Right ventricle myocardium inferior (tissue), 1 donor: ENCODE data around the gene SLC35F4. TPM values are rescaled to one million over a fixed set of nuclear protein-coding genes. Genes with fewer than 3 reads are reported as not detected.

Experiments
- ATAC-seq: fragments of 200-7000 bp; cut with Tn5 transposase; one replicate; pipeline ENCODE4 v1.9.1; 2020; ENCODE audit warnings: mild to moderate bottlenecking, moderate library complexity
- DNase-seq: peaks from one replicate; pipeline ENCODE4 v3.0.0; 2021; ENCODE audit errors: missing footprints
- intact Hi-C: fragments of 100-400 bp; cut with DNase I; formaldehyde crosslinking; loops from one replicate; pipeline ENCODE4 v1.11.0; 2022
- total RNA-seq: library from RNA; stranded (reverse); fragmentation: NEBNext Ultra II Directional; extraction: Animal tissue kit (Norgen Biotek cat#: 25700); gene quantifications from one replicate; pipeline ENCODE4 v1.2.1, GENCODE V29; 2021
- donor health status: DM: no; HTN: yes; CAD: no; lungs with severe emphysema.

The SLC35F4 gene
- total RNA-seq, 1 donor from 2014 or later: not detected

DNA sequence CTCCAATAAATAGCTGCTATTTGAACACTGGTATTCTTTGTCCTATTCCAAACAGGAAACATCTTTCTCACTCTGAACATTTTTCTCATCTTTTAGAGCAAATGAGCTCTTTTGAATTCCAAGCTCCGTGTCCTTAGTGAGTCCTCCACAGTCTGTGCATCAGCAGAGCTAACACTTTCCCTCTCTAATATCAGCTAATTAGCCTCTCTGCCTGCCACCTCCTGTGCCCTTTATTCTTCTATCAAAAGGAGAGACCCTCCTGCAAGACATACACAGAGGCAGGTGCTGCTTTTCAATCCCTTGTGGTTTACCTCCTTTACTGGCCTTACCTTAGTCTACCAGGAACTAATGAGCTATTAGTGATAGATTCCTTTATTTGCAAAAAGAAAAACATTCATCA lies 178.5 kb downstream of the SLC35F4 start:
- no peak for ATAC-seq
- intact Hi-C loops: no loop called here

GRCh38 chr14:57686304-57686703 lies 179.6 kb downstream of the SLC35F4 start:
- intact Hi-C loops: no loop called here
- ATAC-seq (no peak), DNase-seq (no peak)

More for the DNA sequence above, 178.5 kb downstream of the SLC35F4 start:
- DNase-seq: no peak

- DNase-seq (no peak), ATAC-seq (no peak)
- intact Hi-C loops: no loop called here
Measured at GRCh38 chr14:57671021-57671420, 194.9 kb downstream of the SLC35F4 start.

- DNase-seq (no peak), ATAC-seq (no peak)
- intact Hi-C loops: no loop called here
Measured at GRCh38 chr14:57660208-57660607, 205.7 kb downstream of the SLC35F4 start.

GRCh38 chr14:57659052-57659451 lies 206.8 kb downstream of the SLC35F4 start:
- ATAC-seq: no peak
- no peak for DNase-seq
- intact Hi-C loops: no loop called here

GRCh38 chr14:57657487-57657886 lies 208.4 kb downstream of the SLC35F4 start:
- intact Hi-C loops: no loop called here
- ATAC-seq (no peak), DNase-seq (no peak)

GRCh38 chr14:57656853-57657252 lies 209.0 kb downstream of the SLC35F4 start:
- intact Hi-C loops: no loop called here
- DNase-seq (no peak), ATAC-seq (no peak)

DNA sequence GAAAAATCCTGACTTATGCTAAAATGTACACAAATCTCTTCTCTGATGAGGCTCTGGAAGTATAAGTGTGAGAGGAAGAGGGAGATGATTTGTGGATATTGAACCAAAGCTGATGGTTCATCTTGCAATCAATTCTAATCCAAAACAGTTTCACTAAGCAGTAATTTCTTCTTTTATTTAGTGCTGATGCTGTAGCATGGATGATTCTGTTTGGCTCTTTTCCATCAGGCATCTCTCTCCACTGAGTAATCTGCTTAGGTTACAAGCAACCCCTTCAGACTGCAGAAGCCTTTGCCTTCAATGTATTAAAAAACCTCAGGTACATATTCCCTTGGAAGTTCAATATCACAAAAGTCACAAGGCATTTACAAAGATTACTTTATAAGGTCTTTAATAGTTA lies 213.1 kb downstream of the SLC35F4 start:
- intact Hi-C loops: no loop called here
- DNase-seq (no peak), ATAC-seq (no peak)

GRCh38 chr14:57641776-57642175 lies 224.1 kb downstream of the SLC35F4 start:
- intact Hi-C loops: no loop called here
- no peak for DNase-seq
- ATAC-seq: no peak

- ATAC-seq: no peak
- DNase-seq: no peak
- intact Hi-C loops: no loop called here
Measured at GRCh38 chr14:57640036-57640435, 225.9 kb downstream of the SLC35F4 start.

- intact Hi-C loops: no loop called here
- ATAC-seq (no peak), DNase-seq (no peak)
Measured at GRCh38 chr14:57637901-57638300, 228.0 kb downstream of the SLC35F4 start.

DNA sequence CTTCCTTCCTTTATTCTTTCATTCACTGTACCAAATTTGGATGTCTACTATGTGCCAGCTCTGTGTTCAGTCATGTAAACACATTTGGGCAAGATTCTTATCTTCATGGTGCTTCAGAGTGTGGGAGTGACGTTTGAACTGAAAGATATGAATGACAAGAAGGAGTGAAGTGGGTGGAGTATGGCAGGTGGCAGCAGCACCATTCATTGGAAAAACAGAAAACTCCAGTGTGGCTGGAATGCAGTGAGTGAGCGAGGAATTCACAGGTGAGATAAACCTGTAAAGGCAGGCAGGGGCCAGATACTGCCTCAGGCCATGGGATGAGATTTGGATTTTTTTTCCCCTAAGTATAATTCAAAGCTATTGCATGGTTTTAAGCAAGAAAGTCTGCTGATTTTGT lies 231.6 kb downstream of the SLC35F4 start:
- intact Hi-C loops: no loop called here
- ATAC-seq: no peak
- no peak for DNase-seq

- DNase-seq (no peak), ATAC-seq (no peak)
- intact Hi-C loops: no loop called here
Measured at GRCh38 chr14:57632649-57633048, 233.2 kb downstream of the SLC35F4 start.

DNA sequence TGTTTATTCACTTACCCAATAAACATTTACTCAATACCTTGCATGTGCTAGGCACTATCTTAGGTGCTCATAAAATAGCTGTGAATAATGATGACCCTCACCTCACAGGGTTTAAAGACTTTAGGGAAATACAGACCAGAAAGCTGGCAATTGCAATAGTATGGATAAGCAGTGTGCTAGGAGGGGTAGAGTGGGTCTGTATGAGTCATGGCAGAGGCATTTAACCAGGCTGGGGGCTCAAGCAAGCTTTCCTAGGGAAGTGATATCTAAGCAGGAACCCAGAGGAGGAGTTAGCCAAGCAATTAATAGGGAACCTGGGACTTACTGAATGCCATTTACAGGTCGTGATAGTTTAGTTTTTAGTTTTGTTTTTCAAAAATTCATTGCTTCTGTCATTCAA lies 248.4 kb downstream of the SLC35F4 start:
- no peak for ATAC-seq
- intact Hi-C loops: no loop called here
- no peak for DNase-seq

DNA sequence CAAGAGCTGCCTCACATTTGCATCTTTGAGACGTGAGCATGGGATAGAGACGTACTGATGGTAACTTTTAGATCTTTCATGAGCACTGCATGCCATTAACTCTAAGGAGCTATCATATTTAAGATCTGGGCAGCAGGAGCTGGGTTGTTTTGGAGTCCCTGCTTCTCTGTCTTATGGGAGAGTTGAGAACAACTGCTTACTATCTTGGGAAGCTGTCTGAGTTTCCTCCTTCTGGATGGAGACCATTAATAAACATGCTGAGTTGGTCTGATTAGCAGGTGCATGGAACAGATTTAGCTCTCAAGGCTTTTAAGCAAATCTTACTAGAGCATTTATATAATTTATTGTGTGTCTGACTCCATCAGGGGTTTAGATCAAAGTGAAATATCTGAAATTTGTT lies 252.9 kb downstream of the SLC35F4 start:
- ATAC-seq (no peak), DNase-seq (no peak)
- intact Hi-C loops: no loop called here

- ATAC-seq (no peak), DNase-seq (no peak)
- intact Hi-C loops: no loop called here
Measured at GRCh38 chr14:57611555-57612075, 254.3 kb downstream of the SLC35F4 start.

DNA sequence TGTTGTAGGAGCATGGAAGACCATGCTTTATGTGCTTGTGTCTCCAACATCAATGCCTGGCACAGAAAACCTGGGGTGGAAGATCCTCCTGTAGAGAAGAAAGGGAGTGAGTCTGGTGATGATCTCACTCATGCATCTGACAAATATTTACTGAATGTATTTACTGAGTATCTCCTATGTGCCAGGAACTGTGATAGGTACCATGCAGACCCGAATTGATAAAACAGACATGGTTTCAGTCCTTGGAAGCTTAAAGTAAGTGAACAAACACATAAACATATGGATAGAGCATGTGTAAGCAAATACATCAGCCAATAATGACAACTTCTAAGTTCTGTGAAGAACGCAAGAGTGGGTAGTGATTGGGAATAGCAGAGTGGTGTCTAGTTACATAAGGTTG lies 255.3 kb downstream of the SLC35F4 start:
- DNase-seq (no peak), ATAC-seq (no peak)
- intact Hi-C loops: no loop called here

GRCh38 chr14:57609192-57610075 lies 256.5 kb downstream of the SLC35F4 start:
- ATAC-seq (no peak), DNase-seq (no peak)
- intact Hi-C loops: no loop called here

GRCh38 chr14:57607086-57607485 lies 258.8 kb downstream of the SLC35F4 start:
- ATAC-seq: no peak
- intact Hi-C loops: no loop called here
- DNase-seq: no peak

- intact Hi-C loops: no loop called here
- DNase-seq (no peak), ATAC-seq (no peak)
Measured at GRCh38 chr14:57583396-57583795, 282.5 kb downstream of the SLC35F4 start.

- DNase-seq (no peak), ATAC-seq (no peak)
- intact Hi-C loops: no loop called here
Measured at GRCh38 chr14:57582746-57583145, 283.1 kb downstream of the SLC35F4 start.
